ENCODE results near the gene PPP4R4. TPM values are rescaled to one million over a fixed set of nuclear protein-coding genes. Genes with fewer than 3 reads are reported as not detected.

The PPP4R4 gene
- total and polyA plus RNA-seq, 12 donors, result 0.08 to 6.2 (median 0.55) TPM

DNA sequence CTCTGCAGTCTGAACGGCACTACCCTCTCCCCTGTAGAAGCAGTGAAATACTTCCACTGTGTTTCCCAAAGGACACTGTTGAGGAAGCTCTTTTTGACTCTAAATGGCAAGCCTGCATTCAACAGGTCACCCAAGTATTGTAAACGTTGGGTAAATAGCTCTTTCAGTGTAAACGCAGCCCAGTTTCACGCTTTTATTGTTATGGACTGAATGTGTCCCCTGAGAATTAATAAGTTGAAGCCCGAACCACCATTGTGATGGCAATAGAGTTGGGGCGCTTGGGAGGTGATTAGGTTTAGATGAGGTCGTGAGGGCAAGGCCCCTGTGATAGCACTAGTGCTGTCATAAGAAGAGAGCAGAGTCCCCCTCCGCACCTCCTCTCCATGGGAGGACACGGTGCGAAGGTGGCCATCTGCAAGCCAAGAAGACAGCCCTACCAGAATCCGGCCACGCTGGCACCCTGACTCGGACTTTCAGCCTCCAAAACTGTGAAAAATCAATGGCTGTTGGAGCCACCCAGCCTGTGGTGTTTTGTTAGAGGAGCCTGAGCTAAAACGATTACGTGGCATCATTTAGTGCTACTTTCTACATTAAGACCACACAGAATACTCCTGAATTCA, 117.9 kb downstream of the PPP4R4 start:
- Histone ChIP-seq H3K4me1 (replicated peaks in 1 of 2) (no peaks in the 10 kb centered on the region), H3K27ac (no peak overlapping the region), H3K9me3 (replicated peaks in 1 of 3) (no peaks in the 10 kb centered on the region), H3K4me3 (no peak overlapping the region), H3K36me3 (replicated peaks in 1 of 2) (no peaks in the 10 kb centered on the region), H3K27me3 (no peaks in the 10 kb centered on the region)
- WGBS, 4 donors, result 73 to 79% (median 75%) methylated on average over 11 to 15 of the region's 15 CpGs
- TF ChIP-seq, protein P1, sequence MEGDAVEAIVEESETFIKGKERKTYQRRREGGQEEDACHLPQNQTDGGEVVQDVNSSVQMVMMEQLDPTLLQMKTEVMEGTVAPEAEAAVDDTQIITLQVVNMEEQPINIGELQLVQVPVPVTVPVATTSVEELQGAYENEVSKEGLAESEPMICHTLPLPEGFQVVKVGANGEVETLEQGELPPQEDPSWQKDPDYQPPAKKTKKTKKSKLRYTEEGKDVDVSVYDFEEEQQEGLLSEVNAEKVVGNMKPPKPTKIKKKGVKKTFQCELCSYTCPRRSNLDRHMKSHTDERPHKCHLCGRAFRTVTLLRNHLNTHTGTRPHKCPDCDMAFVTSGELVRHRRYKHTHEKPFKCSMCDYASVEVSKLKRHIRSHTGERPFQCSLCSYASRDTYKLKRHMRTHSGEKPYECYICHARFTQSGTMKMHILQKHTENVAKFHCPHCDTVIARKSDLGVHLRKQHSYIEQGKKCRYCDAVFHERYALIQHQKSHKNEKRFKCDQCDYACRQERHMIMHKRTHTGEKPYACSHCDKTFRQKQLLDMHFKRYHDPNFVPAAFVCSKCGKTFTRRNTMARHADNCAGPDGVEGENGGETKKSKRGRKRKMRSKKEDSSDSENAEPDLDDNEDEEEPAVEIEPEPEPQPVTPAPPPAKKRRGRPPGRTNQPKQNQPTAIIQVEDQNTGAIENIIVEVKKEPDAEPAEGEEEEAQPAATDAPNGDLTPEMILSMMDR (IDR thresholded peaks at IDR 0.05), result no peak
- no peak for TF ChIP-seq POLR2A (IDR thresholded peaks at IDR 0.05)
- no peak for DNase-seq
- intact Hi-C loops (cut with DNase I), result no loop called here

- 72 to 100% (median 88%) methylated on average over 1 to 3 of the region's 3 CpGs for WGBS, 4 donors
- Histone ChIP-seq H3K27me3 (no peaks in the 10 kb centered on the region), H3K36me3 (replicated peaks in 1 of 2) (no peaks in the 10 kb centered on the region), H3K4me1 (replicated peaks in 1 of 2) (no peaks in the 10 kb centered on the region), H3K9me3 (replicated peaks in 1 of 3) (no peaks in the 10 kb centered on the region), H3K27ac (no peak overlapping the region), H3K4me3 (no peak overlapping the region)
- no peak for DNase-seq
- intact Hi-C loops (cut with DNase I), result no loop called here
- TF ChIP-seq, protein P1 (IDR thresholded peaks at IDR 0.05), result no peak
- TF ChIP-seq POLR2A (IDR thresholded peaks at IDR 0.05), result no peak
Observed at GRCh38 chr14:94292526-94292871, 118.4 kb downstream of the PPP4R4 start.

DNA sequence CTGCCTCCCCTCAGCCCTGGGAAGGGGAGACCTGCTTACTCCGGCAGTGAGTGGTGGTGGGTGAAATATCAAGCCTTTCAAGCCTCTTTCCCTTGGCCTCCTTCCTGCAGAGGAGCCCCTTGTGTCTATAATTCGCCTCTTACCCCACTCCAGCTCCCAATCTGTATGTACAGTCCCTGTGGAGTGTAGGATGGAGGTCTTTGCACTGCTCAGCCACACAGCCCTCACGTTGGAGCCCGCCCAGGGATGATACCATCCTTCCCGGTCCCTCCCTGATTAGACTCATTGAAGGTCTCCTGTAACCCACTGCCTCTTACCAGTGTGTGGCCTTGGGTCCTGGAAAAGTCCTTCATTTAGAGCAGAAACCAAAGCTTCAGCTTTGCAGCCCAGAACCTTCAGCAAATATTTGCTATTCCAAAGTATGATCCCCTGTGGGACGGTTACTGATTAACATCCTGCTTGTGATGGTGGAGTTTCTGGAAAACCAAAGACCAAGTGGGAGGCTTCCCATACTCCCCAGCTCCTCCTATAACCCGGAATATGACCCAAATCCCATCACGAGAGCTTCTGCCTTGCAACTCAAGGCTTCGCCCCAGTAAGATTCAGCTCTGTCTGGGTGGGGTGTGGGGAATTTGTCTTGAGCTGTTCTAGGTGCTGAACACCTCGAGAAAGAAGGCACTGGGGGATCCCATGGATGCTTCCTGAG, 118.9 kb downstream of the PPP4R4 start, which contains the start of gene SERPINA10:
TSS of gene SERPINA10 (minus strand) at position 397 of the 706 bp plus-strand sequence. CDS start 2,675 bp downstream, outside the sequence.
- 51 to 64% (median 62%) methylated on average over 9 to 10 of the region's 10 CpGs for WGBS, 4 donors
- TF ChIP-seq, protein P1 (IDR thresholded peaks at IDR 0.05), result no peak
- TF ChIP-seq POLR2A (IDR thresholded peaks at IDR 0.05), result no peak

DNA sequence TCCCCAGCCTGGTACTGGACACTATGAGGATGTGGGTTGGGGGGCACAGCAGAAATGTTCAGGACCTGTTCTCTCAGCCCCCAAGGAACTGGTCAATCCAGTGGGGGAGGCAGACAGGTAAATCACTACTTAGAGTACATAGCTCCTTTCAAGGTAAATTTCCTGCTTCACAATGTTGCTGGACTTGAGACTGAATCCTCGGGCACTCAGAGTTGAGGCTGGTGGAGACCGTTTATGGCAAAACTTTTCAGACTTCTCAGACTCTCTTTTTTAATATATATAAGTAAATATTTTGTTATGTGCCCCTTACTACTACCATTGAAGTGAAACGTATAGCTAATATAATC, 119.4 kb downstream of the PPP4R4 start:
- no peak for DNase-seq
- no peaks in the 10 kb centered on the region for H3K9me3 ChIP-seq (replicated peaks in 1 of 3)
- 43 to 76% (median 63%) methylated on average over 3 of the region's 3 CpGs for WGBS, 4 donors
- TF ChIP-seq, protein P1 (IDR thresholded peaks at IDR 0.05), result no peak
- TF ChIP-seq POLR2A (IDR thresholded peaks at IDR 0.05), result no peak
- no peaks in the 10 kb centered on the region for H3K27me3 ChIP-seq
- no peaks in the 10 kb centered on the region for H3K36me3 ChIP-seq (replicated peaks in 1 of 2)
- H3K27ac ChIP-seq, result no peak overlapping the region
- intact Hi-C loops (cut with DNase I), result no loop called here
- H3K4me3 ChIP-seq, result no peak overlapping the region
- no peaks in the 10 kb centered on the region for H3K4me1 ChIP-seq (replicated peaks in 1 of 2)

More for the DNA sequence above, 118.9 kb downstream of the PPP4R4 start, which contains the start of gene SERPINA10:
- H3K9me3 ChIP-seq (replicated peaks in 1 of 3), result no peaks in the 10 kb centered on the region
- no peaks in the 10 kb centered on the region for H3K36me3 ChIP-seq (replicated peaks in 1 of 2)
- intact Hi-C loops (cut with DNase I), result no loop called here
- no peak within 1 kb of the TSS for H3K27ac ChIP-seq
- no peak for DNase-seq
- H3K27me3 ChIP-seq, result no peaks in the 10 kb centered on the region
- no peaks in the 10 kb centered on the region for H3K4me1 ChIP-seq (replicated peaks in 1 of 2)
- no peak within 1 kb of the TSS for H3K4me3 ChIP-seq
